ENCODE results near the gene CD300H.

Gene CD300H

GRCh38 chr17:74605361-74605760 is 38.1 kb upstream of the CD300H start:
- Histone ChIP-seq H2AFZ (ENCODE audit: low read length) (no peak overlapping the region), H3K79me2 (ENCODE audit: insufficient read depth, low read length) (no peaks in the 10 kb centered on the region), H3K9me2 (replicated peaks; ENCODE audit: low read depth, low read length) (no peaks in the 10 kb centered on the region), H3F3A (ENCODE audit: low read depth) (no peaks in the 10 kb centered on the region), H3K4me3 (ENCODE audit: low read length, poor library complexity, severe bottlenecking) (no peak overlapping the region), H4K20me1 (ENCODE audit: insufficient read depth, low read length, poor library complexity, severe bottlenecking) (no peaks in the 10 kb centered on the region), H3K4me2 (ENCODE audit: low read depth, low read length, poor library complexity, severe bottlenecking) (no peak overlapping the region), H3K9ac (ENCODE audit: low read depth, low read length, poor library complexity, severe bottlenecking) (no peak overlapping the region), H3K36me3 (ENCODE audit: insufficient read depth, low read length) (no peaks in the 10 kb centered on the region), H3K9me3 (ENCODE audit: insufficient read depth, low read depth, low read length) (no peaks in the 10 kb centered on the region), H3K27me3 (ENCODE audit: insufficient read depth, low read length, poor library complexity, severe bottlenecking) (no peaks in the 10 kb centered on the region), H3K4me1 (ENCODE audit: insufficient read depth, low read length, poor library complexity, severe bottlenecking) (no peaks in the 10 kb centered on the region)
- TF ChIP-seq CTCF (conservative IDR thresholded peaks at IDR 0.05; ENCODE audit: low read length): no peak
- TF ChIP-seq EZH2phosphoT487 (IDR thresholded peaks at IDR 0.05; ENCODE audit: borderline replicate concordance): no peak

- H3K9ac ChIP-seq (ENCODE audit: low read depth, low read length, poor library complexity, severe bottlenecking): no peak overlapping the region
- H3K4me3 ChIP-seq (ENCODE audit: low read length, poor library complexity, severe bottlenecking): no peak overlapping the region
- H3K9me3 ChIP-seq (ENCODE audit: insufficient read depth, low read depth, low read length): no peaks in the 10 kb centered on the region
- H3K9me2 ChIP-seq (replicated peaks; ENCODE audit: low read depth, low read length): no peaks in the 10 kb centered on the region
- H4K20me1 ChIP-seq (ENCODE audit: insufficient read depth, low read length, poor library complexity, severe bottlenecking): no peaks in the 10 kb centered on the region
- no peaks in the 10 kb centered on the region for H3K79me2 ChIP-seq (ENCODE audit: insufficient read depth, low read length)
- TF ChIP-seq CTCF (conservative IDR thresholded peaks at IDR 0.05; ENCODE audit: low read length): no peak
- TF ChIP-seq EZH2phosphoT487 (IDR thresholded peaks at IDR 0.05; ENCODE audit: borderline replicate concordance): no peak
- H3K27me3 ChIP-seq (ENCODE audit: insufficient read depth, low read length, poor library complexity, severe bottlenecking): no peaks in the 10 kb centered on the region
- no peak overlapping the region for H3K4me2 ChIP-seq (ENCODE audit: low read depth, low read length, poor library complexity, severe bottlenecking)
- no peaks in the 10 kb centered on the region for H3F3A ChIP-seq (ENCODE audit: low read depth)
- H3K36me3 ChIP-seq (ENCODE audit: insufficient read depth, low read length): no peaks in the 10 kb centered on the region
- H3K4me1 ChIP-seq (ENCODE audit: insufficient read depth, low read length, poor library complexity, severe bottlenecking): no peaks in the 10 kb centered on the region
- no peak overlapping the region for H2AFZ ChIP-seq (ENCODE audit: low read length)
These were observed 37.5 kb upstream of the CD300H start for GRCh38 chr17:74604761-74605160.

- no peaks in the 10 kb centered on the region for H3K9me2 ChIP-seq (replicated peaks; ENCODE audit: low read depth, low read length)
- H3K27me3 ChIP-seq (ENCODE audit: insufficient read depth, low read length, poor library complexity, severe bottlenecking): no peaks in the 10 kb centered on the region
- no peaks in the 10 kb centered on the region for H3K9me3 ChIP-seq (ENCODE audit: insufficient read depth, low read depth, low read length)
- no peak overlapping the region for H2AFZ ChIP-seq (ENCODE audit: low read length)
- H3K4me3 ChIP-seq (ENCODE audit: low read length, poor library complexity, severe bottlenecking): no peak overlapping the region
- no peaks in the 10 kb centered on the region for H3K36me3 ChIP-seq (ENCODE audit: insufficient read depth, low read length)
- H3K9ac ChIP-seq (ENCODE audit: low read depth, low read length, poor library complexity, severe bottlenecking): no peak overlapping the region
- H3K4me2 ChIP-seq (ENCODE audit: low read depth, low read length, poor library complexity, severe bottlenecking): no peak overlapping the region
- H3K79me2 ChIP-seq (ENCODE audit: insufficient read depth, low read length): no peaks in the 10 kb centered on the region
- no peaks in the 10 kb centered on the region for H4K20me1 ChIP-seq (ENCODE audit: insufficient read depth, low read length, poor library complexity, severe bottlenecking)
- TF ChIP-seq CTCF (conservative IDR thresholded peaks at IDR 0.05; ENCODE audit: low read length) (no peak), EZH2phosphoT487 (IDR thresholded peaks at IDR 0.05; ENCODE audit: borderline replicate concordance) (no peak)
- no peaks in the 10 kb centered on the region for H3K4me1 ChIP-seq (ENCODE audit: insufficient read depth, low read length, poor library complexity, severe bottlenecking)
- no peaks in the 10 kb centered on the region for H3F3A ChIP-seq (ENCODE audit: low read depth)
These were observed 36.9 kb upstream of the CD300H start for GRCh38 chr17:74604200-74604599.

All from Loucy (cell line).